ENCODE results near the gene FBN3. TPM values are rescaled to one million over a fixed set of nuclear protein-coding genes. Genes with fewer than 3 reads are reported as not detected.
A peak's percentile ranks its signal among the peaks of the same experiment; 100 is the strongest.

The FBN3 gene
- polyA plus RNA-seq, 4 donors = 19.5 to 61.6 (median 46.2) TPM

DNA sequence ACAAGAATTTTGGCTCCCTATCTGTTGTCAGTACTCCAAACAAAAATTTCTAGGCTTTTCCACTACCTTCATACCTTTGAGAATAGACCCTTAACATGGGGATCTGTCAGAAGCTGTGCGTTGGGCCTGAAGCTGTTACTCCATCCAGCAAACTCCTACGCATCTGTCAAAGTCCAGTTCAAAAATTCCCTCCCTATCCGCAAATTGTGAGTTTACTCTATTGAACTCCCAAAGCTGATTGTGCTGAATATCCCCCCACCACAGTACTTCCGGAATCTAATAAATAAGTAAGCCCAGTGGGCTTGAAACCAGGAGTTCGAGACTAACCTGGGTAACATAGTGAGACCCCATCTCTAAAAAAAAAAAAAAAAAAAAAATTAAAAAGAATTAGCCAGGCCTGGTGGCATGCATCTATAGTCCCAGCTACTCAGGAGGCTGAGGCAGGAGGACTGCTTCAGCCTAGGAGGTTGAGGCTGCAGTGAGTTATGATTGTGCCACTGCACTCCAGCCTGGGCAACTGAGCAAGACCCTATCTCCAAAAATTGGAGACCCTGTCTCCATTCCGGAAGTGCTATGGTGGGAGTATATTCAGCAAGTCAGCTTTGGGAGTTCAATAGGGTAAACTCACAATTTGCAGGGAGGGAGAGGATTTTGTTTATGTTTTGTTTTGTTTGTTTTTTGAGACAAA, 930 bp upstream of the FBN3 start:
- no peak for DNase-seq (ENCODE audit: low read depth in 4 of 4, low spot score in 3 of 4)

DNA sequence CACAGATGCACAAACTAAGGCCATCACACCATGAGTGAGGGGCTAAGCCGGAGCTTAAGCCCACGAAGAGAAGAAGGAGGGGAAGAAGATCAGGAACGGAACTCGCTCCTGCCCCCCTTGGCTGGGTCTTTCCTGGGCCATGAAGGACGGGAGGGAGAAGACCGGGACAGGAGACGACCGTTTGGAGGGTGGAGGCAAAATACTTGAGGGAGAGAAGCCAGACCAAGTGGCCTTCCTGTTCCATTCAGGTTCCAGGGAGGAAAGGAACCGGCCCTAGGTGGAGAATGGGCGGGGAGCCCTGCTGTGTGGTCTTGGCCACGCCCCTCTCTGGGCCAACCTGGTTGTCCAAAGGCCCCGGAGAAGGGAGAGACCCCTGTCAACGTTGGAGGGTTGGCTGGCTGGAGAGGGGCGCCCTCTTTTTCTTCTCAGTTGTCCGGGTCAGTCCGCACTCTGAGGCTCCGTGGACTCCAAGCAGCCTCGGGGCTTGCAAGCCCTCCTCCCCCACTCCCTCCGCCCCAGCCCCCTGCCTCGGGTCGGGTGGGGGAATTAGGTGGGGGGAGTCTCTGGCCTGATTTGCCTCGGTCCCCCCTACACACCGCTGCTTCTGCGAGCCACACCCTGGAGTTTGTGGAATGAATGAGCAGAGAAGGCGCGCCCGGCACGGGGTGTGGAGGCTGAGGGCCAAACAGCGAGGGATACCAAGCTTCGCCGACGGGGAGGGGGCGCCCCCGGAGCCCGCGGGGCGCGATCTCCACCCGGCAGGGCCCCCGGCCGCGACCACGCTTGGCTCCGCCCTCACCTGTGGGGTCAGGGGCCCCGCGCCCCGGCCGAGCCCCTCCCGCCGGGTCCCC, 757 bp downstream of the FBN3 start:
- peak in 2 of 4 donors; percentile 36 to 53 for DNase-seq (ENCODE audit: low read depth in 4 of 4, low spot score in 3 of 4)

DNA sequence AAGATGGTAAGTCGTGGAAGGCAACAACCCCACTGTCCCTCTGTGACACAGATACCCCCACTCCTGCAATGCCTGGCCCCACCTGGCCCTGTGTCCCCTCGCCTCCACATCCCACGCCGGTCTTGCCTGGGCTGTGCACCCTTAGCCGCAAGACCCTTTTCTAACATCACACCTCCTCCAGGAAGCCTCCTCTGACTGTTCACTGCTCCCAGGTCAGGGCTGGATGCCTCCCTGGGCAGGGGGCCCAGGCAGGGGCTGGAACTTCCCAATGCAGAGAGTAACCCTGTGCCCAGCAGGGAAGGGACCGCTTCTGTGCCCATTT, 1.3 kb downstream of the FBN3 start:
- no peak for DNase-seq (ENCODE audit: low read depth in 4 of 4, low spot score in 3 of 4)

DNA sequence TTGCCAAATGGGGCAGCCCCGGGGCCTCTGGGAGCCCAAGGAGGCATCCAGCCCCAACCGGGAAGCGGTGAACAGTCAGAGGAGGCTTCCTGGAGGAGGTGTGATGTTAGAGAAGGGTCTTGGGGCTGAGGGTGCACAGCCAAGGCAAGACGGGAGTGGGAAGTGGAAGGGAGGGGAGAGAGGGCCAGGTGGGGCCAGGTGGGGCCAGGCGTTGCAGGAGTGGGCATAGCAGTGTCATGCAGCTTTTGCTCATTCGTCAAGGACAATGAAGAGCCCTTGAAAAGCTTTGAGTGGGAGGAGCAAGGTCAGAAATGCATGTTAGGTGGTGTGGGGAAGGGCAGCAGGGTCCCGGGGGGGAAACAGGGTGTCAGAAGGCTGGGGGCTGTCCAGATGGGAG, 1.8 kb downstream of the FBN3 start:
- DNase-seq (ENCODE audit: low read depth in 4 of 4, low spot score in 3 of 4) = no peak

DNA sequence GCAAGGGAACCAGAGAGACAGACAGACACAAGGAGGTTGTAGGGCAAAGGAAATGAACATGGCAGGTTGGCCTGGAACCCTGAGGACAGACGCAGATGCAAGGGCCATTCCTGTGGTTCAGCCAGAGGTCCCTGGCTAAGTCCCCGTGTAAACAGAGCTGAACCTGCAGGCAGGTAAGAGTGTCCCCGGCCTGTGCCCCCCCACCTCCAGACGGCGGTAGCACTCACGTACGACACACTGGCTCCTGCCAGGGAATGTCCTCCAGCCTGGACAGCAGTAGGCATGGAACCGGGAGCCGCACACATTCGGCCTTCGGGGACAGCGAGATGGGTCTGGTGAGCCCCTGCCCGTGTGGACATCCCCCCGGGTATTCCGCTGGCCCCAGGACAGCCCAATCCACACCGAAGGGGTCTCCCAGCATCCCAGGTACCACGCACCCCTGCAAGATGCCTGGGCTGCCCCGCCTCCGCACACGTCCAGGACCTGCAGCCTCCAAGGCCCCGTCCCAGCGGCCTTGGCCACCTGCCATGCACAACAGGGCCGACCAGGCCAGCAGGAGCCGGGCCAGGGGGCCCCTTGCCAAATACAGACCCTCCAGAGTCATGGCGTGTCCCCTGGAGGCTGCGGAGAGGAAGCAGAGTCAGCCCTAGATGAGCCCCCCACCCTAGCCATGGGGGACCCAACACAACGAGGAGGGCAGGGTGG, 2.4 kb downstream of the FBN3 start:
- no peak for DNase-seq (ENCODE audit: low read depth in 4 of 4, low spot score in 3 of 4)

DNA sequence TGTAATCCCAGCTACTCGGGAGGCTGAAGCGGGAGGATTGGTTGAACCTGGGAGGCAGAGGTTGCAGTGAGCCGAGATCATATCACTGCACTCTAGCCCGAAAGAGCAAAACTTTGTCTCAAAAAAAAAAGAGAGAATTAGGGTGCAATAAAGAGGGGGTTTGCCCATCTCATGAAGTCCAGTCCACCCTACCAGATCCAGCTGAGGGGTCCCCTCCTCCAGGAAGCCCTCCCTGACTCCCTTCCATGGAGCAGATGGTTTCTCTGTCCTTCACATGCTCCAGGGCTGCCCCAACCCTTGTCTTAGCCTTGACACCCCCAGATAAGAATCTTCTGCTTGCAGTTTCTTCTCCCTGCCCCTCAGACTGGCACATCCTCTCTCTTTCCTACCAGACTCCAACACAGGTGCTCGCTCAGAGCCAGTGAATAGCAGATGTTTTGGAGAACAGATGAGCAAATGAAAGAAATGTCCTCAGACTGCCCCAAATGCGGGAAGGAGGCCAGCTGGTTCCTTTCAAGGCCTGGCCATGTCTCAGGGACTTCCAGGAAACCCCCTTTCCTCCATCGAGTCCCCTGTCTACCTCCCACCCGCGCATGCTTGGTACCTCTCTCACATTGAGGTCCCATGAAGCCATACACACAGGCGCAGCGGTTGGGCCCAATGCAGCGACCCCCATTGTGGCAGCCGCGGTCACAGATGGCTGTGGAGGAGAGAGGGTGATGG, 5.0 kb downstream of the FBN3 start:
- DNase-seq (ENCODE audit: low read depth in 4 of 4, low spot score in 3 of 4) = peak in 1 of 4 donors; percentile 29

DNA sequence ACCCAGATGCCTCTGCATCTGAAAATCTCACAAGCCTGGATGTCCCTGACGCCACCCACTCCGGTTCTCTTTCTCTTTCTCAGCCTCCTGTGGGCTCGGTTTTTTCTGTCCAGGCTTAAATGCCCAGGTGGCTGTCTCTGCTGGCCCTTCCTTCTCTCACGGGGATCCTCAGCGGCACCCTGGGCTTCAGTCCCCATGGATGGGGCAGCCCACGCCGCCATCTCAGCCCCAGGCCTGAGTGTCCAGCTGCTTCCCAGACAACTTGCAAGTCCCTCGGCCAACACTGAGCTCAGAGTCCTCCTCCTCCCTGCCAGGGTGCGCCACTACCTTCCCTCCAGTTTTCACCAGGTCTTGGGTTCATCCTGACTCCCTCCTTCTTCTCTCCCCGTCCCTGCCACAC, 6.4 kb downstream of the FBN3 start:
- DNase-seq (ENCODE audit: low read depth in 4 of 4, low spot score in 3 of 4) = no peak

DNA sequence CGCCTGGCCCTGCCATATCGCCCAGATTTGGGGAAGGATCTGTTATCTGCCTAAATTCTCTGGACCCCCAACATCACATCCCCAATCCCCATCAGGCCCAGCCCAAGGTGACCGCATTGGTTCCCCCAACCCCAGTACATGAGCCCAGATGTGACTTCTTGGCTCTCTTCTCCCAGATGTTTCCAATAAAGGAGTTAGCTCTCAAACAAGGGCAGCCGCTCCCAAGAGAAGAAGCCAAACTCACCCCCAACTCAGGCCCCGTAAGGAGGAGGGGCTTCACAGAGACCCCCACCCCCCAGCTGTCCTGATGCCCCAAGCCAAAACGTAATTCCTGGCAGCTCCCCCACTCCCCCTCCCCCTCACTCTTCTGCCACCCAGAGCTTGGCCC, 6.9 kb downstream of the FBN3 start:
- no peak for DNase-seq (ENCODE audit: low read depth in 4 of 4, low spot score in 3 of 4)

DNA sequence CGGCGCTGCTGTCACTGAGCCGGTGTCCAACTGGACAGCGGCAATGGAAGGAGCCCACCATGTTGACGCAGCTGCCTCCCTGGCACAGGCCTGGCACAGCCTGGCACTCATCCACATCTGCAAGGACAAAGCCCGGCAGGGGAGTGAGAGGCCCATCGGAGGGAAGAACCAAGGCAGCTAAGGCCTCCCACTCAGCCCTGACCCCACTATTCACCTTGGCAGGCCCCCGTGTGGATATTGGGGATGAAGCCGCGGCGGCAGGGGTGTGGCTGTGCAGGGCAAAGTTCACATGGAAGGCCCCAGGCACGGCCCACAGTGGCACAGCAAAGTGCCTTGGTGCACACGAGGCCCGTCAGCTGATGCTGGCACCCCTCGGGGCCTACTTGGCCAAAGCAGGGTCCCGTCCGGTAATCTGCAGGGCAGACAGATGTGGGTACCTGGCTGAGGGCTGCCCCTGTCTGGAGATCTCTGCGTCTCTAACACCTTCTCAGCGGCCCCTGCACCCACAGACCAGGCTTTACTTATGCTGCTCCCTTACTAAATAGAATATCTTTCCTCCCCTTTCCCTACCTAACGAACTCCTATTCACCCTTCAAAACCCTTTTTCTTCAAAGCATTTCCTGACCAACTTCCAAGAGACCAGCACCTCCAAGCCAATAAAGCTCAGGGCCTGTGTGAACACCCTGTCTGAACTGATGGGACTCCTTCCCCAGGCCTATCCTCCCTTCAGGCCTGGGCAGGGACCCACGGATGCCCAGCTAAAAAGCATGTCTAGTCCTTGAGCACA, 7.5 kb downstream of the FBN3 start:
- no peak for DNase-seq (ENCODE audit: low read depth in 4 of 4, low spot score in 3 of 4)

DNA sequence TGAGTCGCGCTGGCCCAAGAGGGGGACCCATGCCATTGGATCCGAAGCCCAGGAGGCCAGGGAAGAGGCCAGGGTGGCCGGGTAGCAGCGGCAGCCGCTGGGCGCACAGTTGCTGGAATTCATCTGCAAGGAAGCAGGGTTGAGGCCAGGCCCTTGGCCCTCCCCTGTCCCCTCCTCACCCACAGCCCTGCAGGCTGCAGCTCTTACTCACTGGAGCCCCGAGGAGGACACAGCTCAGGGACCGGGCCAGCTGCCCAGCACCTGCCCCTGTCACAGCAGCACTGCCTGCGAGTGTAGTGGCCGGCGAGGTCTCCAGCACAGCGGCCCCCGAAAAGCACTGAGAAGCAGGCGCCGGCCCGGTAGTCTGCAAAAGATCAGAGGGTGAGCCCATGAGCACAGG, 11.2 kb downstream of the FBN3 start:
- DNase-seq (ENCODE audit: low read depth in 4 of 4, low spot score in 3 of 4) = no peak

DNA sequence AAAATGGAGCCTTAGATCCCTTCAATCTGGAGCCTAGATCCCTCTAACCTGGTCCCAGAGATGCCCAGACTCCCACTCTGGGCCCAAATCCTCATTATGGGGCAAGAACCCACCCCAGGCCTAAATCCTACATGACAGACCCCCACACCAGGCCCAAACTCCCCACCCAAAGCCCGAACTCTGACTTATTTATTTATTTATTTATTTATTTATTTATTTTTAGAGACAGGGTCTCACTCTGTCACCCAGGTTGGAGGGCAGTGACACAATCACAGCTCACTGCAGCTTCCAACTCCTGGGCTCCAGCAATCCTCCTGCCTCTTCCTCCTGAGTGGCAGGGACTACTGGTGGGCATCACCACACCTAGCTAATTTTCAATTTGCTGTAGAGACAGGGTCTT, 12.0 kb downstream of the FBN3 start:
- DNase-seq (ENCODE audit: low read depth in 4 of 4, low spot score in 3 of 4) = no peak

DNA sequence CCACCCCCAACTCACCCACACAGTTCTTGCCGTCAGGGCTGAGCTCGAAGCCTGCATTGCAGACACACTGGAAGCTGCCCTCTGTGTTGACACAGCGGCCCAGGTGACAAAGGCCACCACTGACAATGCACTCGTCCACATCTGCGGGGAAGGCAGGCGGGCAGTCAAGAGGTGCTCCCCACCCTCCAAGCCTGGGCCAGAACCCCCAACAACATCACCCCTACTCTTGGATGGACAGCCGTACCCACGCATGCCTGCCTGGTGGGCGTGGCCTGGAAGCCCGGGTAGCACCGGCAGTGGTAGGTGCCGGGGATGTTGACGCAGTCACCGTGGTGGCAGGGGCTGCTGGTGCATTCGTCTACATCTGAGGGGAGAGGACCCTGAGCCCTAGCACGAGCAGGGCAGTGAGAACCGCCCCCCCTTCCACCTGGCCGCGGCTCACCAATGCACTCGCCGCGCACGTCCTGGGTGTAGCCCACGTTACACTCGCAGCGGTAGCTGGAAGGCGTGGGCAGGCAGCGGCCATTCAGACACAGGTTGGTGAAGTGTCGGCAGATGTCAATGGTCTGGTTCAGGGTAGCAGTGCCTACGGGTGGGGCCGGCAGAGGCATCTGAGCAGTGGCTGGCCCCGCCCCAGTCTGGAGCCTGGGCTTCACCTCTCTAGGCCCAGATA, 13.3 kb downstream of the FBN3 start:
- DNase-seq (ENCODE audit: low read depth in 4 of 4, low spot score in 3 of 4) = no peak

DNA sequence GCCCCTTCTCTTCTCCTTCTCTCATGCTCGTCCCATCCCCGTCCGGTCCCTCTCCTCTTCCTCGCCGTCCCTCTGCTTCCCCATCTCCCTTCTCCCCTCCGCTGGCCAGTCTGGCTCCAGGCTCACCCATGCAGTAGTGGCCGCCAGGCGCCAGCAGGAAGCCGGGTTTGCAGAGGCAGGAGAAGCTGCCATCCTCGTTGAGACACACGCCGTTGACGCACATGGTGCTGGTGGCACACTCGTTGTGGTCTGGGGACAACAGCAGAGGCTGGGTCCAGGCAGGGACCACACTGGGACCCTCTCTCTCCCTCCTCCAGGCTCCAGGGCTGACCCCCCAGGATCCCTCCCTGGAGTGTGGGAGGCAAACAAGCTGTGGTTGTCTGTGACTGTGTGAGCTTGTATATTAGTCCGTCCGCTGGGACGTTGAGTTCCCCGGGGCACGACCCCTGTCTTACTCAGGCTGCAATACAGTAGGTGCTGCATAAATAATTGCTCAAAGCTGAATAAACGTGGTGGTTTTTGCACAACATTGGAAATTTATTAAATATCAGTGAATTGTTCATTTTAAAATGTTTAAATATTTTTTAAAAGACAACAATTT, 16.4 kb downstream of the FBN3 start:
- no peak for DNase-seq (ENCODE audit: low read depth in 4 of 4, low spot score in 3 of 4)

DNA sequence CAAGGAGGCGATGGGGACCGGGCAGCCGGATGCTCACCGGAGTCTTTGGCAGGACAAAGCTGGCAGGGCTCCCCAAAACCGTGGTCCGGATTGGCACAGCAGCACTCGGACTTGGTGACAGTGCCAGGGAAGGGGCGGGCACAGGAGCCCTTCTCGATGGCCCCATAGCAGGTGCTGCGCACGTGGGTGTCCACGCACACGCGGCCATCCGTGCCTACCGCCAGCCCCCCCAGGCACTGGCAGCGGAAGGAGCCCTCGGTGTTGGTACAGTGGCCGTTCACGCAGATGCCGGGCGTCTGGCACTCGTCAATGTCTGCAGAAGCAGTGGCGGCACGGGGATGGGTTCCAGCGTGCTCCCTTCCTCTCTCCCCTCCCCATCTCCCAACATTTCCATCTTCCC, 17.9 kb downstream of the FBN3 start:
- DNase-seq (ENCODE audit: low read depth in 4 of 4, low spot score in 3 of 4) = no peak

DNA sequence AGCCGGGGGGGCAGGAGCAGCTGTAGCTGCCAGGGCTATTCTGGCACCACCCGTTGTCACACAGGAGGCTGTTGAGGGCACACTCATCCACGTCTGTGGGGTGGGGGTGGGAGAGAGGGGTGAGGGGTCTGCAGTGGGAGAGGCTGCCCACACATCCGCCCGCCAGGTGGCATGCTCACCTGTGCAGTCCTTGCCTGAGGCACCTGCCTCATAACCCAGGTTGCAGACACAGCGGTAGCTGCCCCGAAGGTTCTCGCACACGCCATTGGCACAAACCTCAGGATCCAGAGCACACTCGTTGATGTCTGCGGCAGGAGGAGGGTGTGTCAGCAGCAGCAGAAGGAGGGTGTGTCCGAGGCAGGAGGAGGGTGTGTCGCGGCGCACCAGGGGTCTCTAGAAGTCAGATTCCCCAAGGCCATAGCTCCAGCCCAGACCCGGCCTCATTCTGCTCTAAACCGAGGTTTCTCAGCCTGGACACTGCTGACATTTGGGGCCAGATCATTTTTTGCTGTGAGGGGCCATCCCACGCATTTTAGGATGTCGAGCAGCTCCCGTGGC, 20.3 kb downstream of the FBN3 start:
- DNase-seq (ENCODE audit: low read depth in 4 of 4, low spot score in 3 of 4) = no peak

DNA sequence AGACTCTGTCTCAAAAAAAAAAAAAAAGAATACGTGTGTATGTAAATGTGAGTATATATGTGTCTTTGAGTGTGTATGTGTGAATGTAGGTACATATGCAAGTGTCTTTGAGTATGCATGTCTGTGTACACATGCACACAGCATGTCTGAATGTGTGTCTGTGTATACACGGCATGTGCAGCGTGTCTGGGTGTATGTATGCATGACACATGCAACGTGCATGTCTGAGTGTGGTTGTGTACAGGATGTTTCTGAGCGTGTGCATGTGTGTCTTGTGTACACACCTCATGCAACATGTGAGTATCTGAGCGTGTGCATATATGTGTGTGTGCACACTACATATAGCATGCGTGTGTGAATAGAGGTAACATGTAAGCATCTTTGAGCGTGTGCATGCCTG, 20.8 kb downstream of the FBN3 start:
- DNase-seq (ENCODE audit: low read depth in 4 of 4, low spot score in 3 of 4) = no peak

DNA sequence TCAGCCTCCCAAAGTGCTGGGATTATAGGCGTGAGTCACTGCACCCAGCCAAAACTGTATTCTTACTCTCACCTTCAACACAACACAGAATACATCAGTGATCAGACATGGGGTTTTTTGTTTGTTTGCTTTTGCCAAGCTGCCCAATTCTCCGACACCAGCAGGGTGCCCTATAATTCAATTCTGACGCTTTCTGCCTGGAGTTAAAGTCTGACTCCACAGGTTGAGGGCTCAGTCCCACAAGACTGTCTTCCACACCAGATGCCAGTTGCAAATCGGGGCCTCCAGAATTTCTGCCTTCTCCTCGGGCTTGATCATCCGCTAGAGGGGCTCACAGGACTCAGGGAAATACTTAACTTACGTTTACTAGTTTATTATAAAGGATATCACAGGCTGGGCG, 22.1 kb downstream of the FBN3 start:
- DNase-seq (ENCODE audit: low read depth in 4 of 4, low spot score in 3 of 4) = no peak

DNA sequence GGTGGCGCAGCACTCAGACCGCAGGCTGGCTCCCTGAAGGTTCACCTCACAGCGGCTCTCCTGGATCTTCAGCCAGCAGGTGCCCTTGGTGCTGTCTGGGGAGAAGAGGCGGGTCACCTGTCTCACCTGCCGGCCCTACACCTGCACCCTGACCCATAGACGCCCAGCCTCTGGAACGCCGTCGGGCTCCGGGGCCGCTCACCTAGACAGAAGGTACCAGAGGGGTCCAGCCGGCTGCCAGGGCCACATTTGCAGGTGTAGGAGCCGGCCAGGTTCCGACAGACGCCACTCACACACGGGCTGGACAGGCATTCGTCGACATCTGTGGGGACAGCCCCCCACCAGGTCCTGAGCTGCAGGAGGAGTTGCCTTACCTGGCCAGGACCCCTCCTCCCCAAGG, 22.9 kb downstream of the FBN3 start:
- DNase-seq (ENCODE audit: low read depth in 4 of 4, low spot score in 3 of 4) = no peak

DNA sequence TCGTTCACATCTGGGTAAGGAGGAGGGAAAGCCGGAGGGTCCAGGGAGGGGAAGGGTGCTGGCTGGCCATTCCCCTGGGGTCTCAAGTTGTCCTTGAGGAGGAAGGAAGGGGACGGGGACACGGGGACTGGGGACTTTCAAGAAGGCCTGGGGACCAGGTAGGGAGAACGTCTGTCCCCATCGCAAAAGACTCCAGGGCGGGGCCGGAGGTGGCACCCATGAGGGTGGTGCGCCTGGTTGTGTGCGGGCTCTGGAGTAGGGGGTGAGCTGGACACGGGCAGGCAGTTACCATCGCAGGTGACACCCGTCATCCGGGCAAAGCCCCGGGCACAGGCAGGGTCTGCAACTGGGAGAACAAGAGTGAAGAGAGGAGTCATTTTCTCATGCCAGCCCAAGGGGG, 23.4 kb downstream of the FBN3 start:
- no peak for DNase-seq (ENCODE audit: low read depth in 4 of 4, low spot score in 3 of 4)

Data from left renal pelvis (tissue), 4 donors.